Suprapubic skin (tissue), 4 donors: ENCODE data around the gene AS3MT. TPM values are rescaled to one million over a fixed set of nuclear protein-coding genes. Genes with fewer than 3 reads are reported as not detected.

Experiments used
- DNase-seq, 2 donors: peaks; one replicate each; pipeline ENCODE4 v3.0.0-alpha.2; 2019; ENCODE audit warnings: low spot score in 2 of 2
- H3K27ac ChIP-seq: fragments of 200-600 bp; sonication (generic); one replicate; pipeline ENCODE4 v1.5.1; 2019
- H3K27me3 ChIP-seq: fragments of 200-600 bp; sonication (generic); one replicate; pipeline ENCODE4 v1.5.1; 2019
- H3K36me3 ChIP-seq: fragments of 200-600 bp; sonication (generic); one replicate; pipeline ENCODE4 v1.5.1; 2019
- H3K4me1 ChIP-seq: fragments of 200-600 bp; sonication (generic); one replicate; pipeline ENCODE4 v1.5.1; 2019
- H3K4me3 ChIP-seq: fragments of 200-600 bp; sonication (generic); one replicate; pipeline ENCODE4 v1.5.1; 2019; ENCODE audit warnings: mild to moderate bottlenecking
- H3K9me3 ChIP-seq: fragments of 200-600 bp; sonication (generic); one replicate; pipeline ENCODE4 v1.5.1; 2019
- EP300 ChIP-seq: sonication (generic); formaldehyde crosslinking; IDR thresholded peaks from one replicate; pipeline ENCODE4 v1.6.1; 2017; ENCODE audit warnings: antibody characterized with exemption
- POLR2A ChIP-seq, 2 donors: fragments of 450-650 bp; IDR thresholded peaks; one replicate each; pipeline ENCODE4 v1.6.1; 2017; ENCODE audit warnings: antibody characterized with exemption in 2 of 2, mild to moderate bottlenecking in 2 of 2, moderate library complexity in 2 of 2
- POLR2AphosphoS5 ChIP-seq, 3 donors: sonication (generic); formaldehyde crosslinking; IDR thresholded peaks; one replicate each; pipeline ENCODE4 v1.6.1; 2017; ENCODE audit warnings: antibody characterized with exemption in 3 of 3
- WGBS: methylation state at CpG from one replicate; pipeline ENCODE4 v1.1.5; 2018; 5-methylcytosine and 5-hydroxymethylcytosine counted together
- total RNA-seq, 4 donors: library from RNA; depleted of rRNA; stranded (reverse); fragments of >200 nt; gene quantifications; one replicate each; pipeline ENCODE4 v1.1.0, GENCODE V29; 2016
- TF ChIP-seq, protein P1 (sequence below), 2 donors: fragments of 200-600 bp in 1 of 2; fragments of 450-650 bp in 1 of 2; sonication (generic) in 1 of 2; IDR thresholded peaks; one replicate each; pipeline ENCODE4 v1.5.1; 2016 to 2019; ENCODE audit warnings: antibody characterized with exemption in 2 of 2, mild to moderate bottlenecking in 1 of 2, moderate library complexity in 1 of 2

Gene AS3MT
- total RNA-seq, 4 donors from 2014 or later, result 1.4 to 4.7 (median 3.6) TPM

DNA sequence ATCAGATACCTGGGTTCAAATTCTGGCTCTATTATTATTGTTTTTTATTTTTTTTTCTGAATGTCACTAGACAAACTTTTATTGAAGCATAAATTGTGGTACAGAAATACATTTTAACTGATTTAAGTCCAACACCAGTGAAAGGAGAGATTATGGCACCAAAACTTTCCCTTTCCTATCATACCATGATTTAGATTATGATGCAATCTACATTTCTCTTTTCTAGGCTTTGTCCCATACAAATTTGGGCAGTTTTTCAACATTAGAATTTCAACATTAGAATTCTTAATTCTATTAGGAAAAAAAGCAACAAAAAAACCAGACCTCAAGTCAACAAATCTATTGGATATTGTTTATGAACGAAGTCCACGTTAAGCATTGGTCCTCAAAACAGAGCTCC is 11.0 kb downstream of the AS3MT start:
- no peak overlapping the region for H3K4me3 ChIP-seq
- no peaks in the 10 kb centered on the region for H3K4me1 ChIP-seq
- no peaks in the 10 kb centered on the region for H3K9me3 ChIP-seq
- DNase-seq, result no peak
- H3K27me3 ChIP-seq, result no peaks in the 10 kb centered on the region
- H3K36me3 ChIP-seq, result peaks cover 10% of the 10 kb centered on the region
- no peak overlapping the region for H3K27ac ChIP-seq
- TF ChIP-seq, protein P1, sequence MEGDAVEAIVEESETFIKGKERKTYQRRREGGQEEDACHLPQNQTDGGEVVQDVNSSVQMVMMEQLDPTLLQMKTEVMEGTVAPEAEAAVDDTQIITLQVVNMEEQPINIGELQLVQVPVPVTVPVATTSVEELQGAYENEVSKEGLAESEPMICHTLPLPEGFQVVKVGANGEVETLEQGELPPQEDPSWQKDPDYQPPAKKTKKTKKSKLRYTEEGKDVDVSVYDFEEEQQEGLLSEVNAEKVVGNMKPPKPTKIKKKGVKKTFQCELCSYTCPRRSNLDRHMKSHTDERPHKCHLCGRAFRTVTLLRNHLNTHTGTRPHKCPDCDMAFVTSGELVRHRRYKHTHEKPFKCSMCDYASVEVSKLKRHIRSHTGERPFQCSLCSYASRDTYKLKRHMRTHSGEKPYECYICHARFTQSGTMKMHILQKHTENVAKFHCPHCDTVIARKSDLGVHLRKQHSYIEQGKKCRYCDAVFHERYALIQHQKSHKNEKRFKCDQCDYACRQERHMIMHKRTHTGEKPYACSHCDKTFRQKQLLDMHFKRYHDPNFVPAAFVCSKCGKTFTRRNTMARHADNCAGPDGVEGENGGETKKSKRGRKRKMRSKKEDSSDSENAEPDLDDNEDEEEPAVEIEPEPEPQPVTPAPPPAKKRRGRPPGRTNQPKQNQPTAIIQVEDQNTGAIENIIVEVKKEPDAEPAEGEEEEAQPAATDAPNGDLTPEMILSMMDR (IDR thresholded peaks at IDR 0.05), result no peak
- TF ChIP-seq EP300 (no peak), POLR2AphosphoS5 (IDR thresholded peaks at IDR 0.05) (no peak), POLR2A (IDR thresholded peaks at IDR 0.05) (no peak)
- 90% methylated on average over 2 of the region's 2 CpGs for WGBS

DNA sequence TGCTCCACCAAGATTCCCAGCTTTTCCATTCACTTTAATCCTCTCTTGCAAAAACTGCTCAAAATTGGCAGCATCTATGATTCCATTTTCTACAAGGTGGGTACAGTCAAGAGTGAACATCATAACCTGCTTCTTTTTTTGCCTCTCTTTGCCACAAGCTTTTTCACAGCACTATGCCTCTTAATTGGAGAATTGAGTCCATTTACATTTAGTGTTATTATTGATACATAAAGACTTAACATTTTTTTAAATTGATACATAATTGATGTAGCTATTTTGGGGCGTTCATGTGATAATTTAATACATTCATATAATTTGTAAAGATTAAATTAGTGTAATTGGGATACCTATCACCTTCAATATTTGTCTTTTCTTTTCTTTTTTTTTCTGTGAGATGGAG is 18.8 kb downstream of the AS3MT start:
- no peaks in the 10 kb centered on the region for H3K27me3 ChIP-seq
- no peak for DNase-seq
- H3K36me3 ChIP-seq, result peaks cover 6% of the 10 kb centered on the region
- TF ChIP-seq POLR2AphosphoS5 (IDR thresholded peaks at IDR 0.05), result no peak
- TF ChIP-seq, protein P1 (IDR thresholded peaks at IDR 0.05), result no peak
- no peaks in the 10 kb centered on the region for H3K4me1 ChIP-seq
- no peaks in the 10 kb centered on the region for H3K9me3 ChIP-seq
- H3K27ac ChIP-seq, result no peak overlapping the region
- 100% methylated on average over 1 of the region's 1 CpG for WGBS
- no peak overlapping the region for H3K4me3 ChIP-seq

DNA sequence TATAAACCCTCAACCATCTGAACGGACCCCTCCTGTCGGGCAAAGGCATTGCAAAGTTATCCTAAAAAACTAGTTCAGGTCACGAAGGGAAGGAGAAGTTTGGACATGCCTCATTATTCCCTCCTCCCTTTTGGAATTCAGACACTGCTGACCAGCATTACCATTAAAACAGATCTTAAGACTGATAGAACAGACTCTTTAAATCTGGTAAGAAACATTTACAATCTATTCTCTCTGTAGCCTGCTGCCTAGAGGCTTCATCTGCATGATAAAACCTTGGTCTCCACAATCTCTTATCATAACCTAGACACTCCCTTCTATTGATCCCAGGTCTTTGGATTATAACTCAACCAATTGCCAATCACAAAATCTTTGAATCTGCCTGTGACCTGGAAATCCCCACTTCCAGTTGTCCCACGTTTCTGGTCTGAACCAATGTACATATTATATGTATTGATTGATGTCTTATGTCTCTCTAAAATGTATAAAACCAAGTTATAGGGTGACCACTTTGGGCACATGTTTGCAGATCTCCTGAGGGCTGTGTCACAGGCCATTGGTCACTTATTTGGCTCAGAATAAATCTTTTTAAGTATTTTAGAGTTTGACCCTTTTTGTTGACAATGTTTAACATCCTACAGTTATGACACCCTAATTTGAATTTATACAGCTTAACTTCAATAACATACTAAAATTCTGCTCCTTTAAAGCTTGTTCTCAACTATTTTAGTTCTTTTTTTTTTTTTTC is 25.4 kb downstream of the AS3MT start:
- no peak overlapping the region for H3K4me3 ChIP-seq
- no peaks in the 10 kb centered on the region for H3K9me3 ChIP-seq
- WGBS, result 90% methylated on average over 4 of the region's 4 CpGs
- no peak for DNase-seq
- no peak overlapping the region for H3K27ac ChIP-seq
- peaks cover 9% of the 10 kb centered on the region for H3K36me3 ChIP-seq
- no peaks in the 10 kb centered on the region for H3K27me3 ChIP-seq
- H3K4me1 ChIP-seq, result no peaks in the 10 kb centered on the region
- no peak for TF ChIP-seq EP300
- TF ChIP-seq, protein P1 (IDR thresholded peaks at IDR 0.05), result no peak
- no peak for TF ChIP-seq POLR2A (IDR thresholded peaks at IDR 0.05)
- no peak for TF ChIP-seq POLR2AphosphoS5 (IDR thresholded peaks at IDR 0.05)

DNA sequence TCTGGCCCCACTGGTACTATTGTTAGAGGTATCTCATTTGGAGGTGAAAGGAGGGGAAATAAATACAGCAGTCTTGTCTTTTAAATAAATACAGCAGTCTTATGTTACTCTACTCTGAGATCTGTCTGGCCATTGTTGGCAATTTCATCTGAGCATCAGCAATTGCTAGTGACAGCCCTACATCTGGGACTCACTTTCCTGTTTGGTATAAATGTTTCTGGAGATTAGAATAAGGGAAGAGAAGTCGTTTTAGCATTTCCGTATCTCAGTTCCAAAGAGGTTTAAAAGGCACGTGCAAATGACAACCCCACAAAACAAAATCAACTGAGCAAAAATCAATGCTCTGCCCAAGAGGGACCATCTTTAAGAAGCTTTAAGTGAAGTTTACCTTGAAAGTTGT is 30.7 kb downstream of the AS3MT start:
- Histone ChIP-seq H3K27me3 (no peaks in the 10 kb centered on the region), H3K27ac (no peak overlapping the region), H3K9me3 (no peaks in the 10 kb centered on the region), H3K36me3 (no peaks in the 10 kb centered on the region), H3K4me3 (no peak overlapping the region), H3K4me1 (no peaks in the 10 kb centered on the region)
- WGBS, result 90% methylated on average over 3 of the region's 3 CpGs
- DNase-seq, result no peak
- TF ChIP-seq, protein P1 (IDR thresholded peaks at IDR 0.05), result no peak
- no peak for TF ChIP-seq POLR2AphosphoS5 (IDR thresholded peaks at IDR 0.05)
- no peak for TF ChIP-seq EP300
- no peak for TF ChIP-seq POLR2A (IDR thresholded peaks at IDR 0.05)

DNA sequence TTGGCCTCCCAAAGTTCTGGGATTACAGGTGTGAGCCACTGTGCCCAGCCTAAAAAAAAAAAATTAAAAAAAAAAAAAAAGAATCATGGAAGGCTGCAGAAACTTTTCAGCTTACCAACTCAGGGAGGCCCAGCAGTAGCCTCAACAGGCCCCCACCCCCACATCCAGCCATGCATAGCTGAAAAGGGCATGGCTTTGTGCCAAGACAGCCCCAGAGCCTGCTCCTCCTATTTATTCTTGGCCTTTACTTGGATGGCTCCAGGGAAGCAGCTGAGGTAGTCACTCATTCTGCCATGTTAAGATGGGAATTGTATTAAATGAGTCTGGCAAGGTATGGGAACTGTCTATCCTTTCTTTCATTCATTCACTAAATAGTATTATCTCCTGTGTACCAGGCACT is 35.1 kb downstream of the AS3MT start:
- no peak overlapping the region for H3K4me3 ChIP-seq
- no peaks in the 10 kb centered on the region for H3K9me3 ChIP-seq
- no peaks in the 10 kb centered on the region for H3K36me3 ChIP-seq
- TF ChIP-seq EP300, result no peak
- no peak for TF ChIP-seq POLR2A (IDR thresholded peaks at IDR 0.05)
- TF ChIP-seq, protein P1 (IDR thresholded peaks at IDR 0.05), result no peak
- no peak for TF ChIP-seq POLR2AphosphoS5 (IDR thresholded peaks at IDR 0.05)
- H3K27ac ChIP-seq, result no peak overlapping the region
- no peaks in the 10 kb centered on the region for H3K4me1 ChIP-seq
- H3K27me3 ChIP-seq, result no peaks in the 10 kb centered on the region
- DNase-seq, result no peak
